NCI-H2227 (cell line): ENCODE results near the gene TRAF7.
A peak's percentile ranks its signal among the peaks of the same experiment; 100 is the strongest.

Experiments
- DNase-seq: peaks from one replicate; lab custom pipeline; 2025; ENCODE audit not compliant: unreplicated experiment; lab: John Stamatoyannopoulos, UW

Gene TRAF7

DNA sequence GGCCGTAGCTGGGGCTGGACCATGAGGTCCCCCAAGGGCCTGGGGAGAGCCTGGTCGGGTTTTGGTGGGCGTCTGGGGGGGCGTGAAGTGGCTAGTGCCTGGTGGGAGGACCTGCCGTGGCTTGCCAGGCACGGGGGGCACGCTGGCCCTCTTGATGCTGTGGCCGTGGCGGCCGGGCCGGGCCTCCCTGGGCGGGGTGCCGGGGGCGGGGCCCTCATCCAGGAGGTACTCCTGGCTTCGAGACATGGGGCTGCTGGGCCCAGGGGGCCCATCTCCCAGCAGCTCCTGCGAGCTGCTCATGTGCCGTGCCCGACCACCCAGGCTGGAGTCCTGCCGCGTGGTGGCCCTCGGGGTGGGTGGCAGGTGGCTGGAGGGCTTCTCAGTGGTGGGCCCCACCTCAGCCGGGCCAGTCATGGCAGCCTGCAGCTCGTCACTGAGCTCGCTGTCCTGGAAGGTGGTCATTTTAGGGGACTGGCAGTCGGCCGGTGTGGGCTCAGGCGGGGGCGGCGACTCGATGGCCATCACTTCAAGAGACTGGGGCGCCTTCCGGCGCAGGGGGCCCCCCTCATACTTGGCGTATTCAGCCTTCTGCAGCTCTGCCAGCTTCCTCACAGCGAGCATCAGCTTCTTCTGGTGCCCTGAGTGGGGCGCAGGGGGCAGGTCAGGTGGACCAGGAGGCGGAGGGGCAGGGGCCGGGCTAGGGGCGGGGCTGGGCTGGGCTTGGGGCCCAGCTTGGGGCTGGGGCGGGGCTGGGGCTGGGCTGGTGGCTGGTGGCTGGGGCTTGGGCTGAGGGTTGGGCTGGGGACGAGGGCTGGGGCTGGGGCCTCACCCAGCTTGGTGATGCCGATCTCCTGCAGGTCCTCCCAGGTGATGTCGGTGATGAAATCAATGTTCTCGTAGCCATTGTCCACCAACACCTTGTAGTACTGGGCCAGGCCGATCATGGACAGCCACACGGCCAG is 25.7 kb downstream of the TRAF7 start:
- no peak for DNase-seq

DNA sequence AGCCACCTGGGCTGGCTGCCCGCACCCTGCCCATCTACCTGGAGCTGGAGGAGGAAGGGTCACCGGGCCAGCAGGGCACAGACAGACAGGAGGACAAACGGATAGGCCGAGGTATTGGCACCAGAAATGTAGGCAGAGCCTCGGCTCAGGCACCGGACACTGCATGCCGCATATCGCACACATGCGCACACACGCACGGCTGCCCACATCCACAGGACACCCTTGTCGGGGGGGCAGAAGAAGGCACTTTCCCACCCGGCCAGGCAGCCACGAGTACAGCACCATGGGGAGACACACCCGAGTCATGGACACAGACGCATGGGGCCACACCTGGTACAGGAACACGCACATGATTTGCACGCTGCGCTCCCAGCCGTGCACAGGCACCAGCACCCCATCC is 26.4 kb downstream of the TRAF7 start:
- no peak for DNase-seq

DNA sequence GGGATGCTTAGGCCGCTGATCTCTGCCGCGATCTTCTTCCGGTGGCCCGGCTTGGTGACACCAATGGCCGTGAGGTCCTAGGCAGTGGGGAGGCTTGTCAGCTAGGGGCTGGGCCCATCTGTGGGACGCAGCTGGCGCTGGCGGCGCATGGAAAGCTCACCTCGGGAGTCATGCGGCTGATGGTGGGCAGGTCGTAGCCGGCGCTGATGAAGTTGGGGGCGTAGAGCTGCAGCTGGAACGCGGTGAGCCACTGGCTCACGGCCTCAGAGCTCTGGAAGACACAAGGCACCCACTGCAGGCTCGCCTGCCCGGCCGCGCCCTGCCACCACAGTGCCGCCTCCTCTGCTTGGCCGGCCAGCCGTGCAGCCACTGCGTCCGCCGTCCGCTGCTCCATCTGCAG is 28.1 kb downstream of the TRAF7 start:
- no peak for DNase-seq

DNA sequence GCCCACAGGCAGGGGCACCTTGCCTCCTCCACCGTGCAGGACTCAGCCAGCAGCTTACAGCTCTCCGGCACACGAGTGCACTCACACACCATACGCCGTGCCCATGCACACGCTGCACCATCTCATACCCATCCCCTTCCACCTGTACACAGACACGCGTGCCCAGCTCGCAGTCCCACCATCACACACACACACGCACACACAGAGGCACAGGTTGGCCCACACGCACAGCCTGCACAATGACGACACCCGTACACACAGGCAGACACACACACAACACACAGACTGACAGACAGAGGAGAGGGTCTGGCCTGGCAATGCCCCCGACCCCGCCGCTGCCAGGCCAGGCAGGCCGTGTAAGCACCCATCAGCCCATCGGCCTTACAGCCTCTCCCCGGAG is 28.8 kb downstream of the TRAF7 start:
- DNase-seq: no peak

DNA sequence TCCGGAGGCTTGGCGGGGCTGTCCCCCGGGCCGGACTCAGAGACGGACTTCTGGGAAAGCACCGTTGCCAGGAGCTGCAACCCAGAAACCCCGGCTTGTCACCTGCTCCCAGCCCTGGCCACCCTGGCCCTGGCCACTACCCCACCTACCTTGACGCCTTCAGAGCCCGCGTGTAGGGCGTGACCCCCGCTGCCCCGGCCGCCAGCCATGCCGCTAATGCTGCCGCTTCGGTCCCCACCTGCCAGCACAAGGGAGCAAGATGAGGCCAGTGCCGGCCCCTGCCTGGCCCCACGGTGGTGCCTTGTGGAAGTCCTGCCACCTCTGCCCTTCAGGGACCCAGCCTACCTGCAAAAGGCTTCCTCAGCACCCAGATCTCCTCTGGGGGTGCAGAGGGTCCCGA is 29.4 kb downstream of the TRAF7 start:
- no peak for DNase-seq

DNA sequence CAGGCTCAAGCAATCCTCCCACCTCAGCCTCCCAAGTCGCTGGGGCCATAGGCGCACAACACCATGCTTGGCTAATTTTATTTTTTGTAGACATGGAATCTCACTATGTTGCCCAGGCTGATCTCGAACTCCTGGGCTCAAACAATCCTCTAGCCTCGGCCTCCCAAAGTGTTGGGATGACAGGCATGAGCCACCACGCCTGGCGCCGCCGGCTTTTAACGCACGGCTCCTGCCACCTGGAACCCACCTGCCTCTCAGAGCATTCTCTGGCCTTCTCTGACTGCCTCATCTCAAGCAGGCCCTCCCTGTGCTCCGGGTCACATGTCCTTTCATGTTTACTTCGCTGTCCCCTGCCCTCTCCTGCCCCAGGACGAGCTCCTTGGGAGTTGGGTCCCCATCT is 30.5 kb downstream of the TRAF7 start:
- DNase-seq: no peak

DNA sequence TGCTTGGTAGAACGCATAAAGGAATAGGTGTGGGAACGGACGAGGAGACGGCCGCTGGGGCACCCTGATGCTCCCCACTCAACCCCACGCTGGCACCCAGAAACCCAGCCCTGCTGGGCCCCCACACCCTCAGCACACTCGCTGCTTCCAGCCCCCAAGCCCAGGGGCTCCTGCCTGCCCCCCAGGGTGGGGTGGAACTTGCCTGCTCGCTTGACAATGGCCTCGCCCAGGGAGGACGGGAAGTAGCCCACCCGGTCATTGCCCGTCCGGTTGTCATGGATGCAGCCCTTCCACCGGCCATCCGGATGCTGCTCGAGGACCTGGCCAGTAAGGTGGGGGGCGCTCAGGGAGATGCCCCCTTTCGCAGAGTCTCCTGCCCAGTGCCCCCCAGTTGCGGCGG is 30.9 kb downstream of the TRAF7 start:
- DNase-seq: no peak

DNA sequence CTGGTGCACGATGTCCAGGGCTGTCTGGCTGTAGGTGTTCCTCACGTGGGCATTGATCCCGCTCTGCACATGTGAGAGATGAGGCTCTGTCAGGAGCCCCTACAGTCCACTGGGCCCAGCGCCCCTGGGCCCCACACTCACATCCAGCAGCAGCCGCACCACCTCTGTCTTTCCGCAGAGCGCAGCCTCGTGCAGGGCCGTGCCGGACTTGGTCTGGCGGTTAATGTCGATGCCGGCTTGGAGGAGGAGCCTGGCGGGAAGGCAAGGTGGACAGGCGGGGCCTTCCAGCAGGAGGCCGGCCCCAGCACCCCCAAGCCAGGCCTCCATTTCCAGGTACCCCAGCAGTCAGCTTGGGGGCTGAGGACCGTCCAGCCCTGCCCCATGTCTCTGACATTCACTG is 31.6 kb downstream of the TRAF7 start:
- no peak for DNase-seq

DNA sequence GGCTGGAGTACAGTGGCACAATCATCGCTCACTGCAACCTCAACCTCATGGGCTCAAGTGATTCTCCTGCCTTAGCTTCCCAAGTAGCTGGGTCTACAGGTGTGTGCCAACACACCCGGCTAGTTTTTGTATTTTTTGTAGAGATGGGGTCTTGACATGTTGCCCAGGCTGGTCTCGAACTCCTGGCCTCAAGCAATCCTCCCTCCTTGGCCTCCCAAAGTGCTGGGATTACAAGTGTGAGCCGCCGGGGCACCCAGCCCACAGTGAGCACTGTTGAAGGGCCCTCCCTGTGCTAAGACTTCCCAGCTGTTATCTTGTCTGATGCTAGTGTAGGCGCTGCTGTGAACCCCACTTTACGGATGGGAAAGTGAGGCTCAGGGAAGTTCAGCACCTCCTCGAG is 32.8 kb downstream of the TRAF7 start:
- no peak for DNase-seq

DNA sequence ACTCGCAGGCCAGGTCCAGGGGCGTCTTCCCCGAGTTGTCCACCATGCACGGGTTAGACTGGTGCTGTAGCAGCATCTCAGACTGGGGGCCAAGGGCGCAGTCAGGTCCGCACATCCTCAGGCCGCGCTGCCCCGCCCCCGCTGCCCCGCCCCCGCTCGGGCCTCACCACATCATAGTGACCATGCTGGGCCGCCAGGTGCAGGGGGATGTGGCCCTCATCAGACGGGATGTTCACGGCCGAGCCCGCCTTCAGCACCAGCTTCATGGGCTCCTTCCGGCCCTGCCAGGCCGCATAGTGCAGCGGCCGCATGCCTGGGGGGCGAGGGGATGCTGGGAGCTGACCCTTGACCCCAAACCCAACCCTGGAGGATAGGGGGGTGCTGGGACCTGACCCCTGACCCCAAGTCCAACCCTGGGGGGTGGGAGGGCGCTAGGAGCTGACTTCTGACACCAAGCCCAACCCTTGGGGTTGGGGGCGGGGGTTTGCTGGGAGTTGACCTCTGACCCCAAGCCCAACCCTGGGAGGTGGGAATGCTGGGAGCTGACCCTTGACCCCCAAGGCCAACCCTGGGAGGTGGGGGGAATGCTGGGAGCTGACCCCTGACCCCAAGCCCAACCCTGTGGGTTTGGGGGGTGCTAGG is 33.8 kb downstream of the TRAF7 start:
- no peak for DNase-seq

DNA sequence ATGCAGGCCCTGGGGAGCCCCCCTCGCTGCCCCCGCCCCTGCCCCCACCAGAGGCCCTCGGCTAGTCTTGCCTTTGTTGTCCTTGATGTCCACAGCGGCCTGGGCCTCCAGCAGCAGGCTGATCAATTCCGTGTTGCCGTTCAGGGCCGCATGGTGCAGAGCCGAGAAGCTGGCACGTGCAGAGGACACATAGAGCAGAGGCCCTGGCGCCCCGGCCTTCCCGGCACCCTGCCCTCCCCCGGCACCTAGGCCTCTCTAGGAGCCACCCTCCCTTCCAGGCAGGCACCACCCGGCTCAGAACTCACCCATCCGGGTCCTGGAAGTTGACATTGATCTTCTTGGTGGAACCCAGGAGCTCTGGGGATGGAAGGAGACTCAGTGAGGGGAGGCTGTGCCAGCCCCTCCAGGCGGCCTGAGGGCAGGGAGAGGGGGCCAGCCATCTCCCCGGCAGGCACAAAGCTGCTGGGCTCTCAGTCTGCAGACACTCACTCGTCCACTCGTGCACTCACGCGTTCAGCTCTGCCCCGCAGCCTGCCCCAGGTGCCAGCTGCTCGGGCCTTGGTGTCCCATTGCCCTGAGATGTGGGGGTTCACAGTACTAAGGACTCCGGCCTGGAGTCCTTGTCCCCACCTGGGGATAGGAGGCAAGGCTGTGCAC is 34.5 kb downstream of the TRAF7 start:
- no peak for DNase-seq

DNA sequence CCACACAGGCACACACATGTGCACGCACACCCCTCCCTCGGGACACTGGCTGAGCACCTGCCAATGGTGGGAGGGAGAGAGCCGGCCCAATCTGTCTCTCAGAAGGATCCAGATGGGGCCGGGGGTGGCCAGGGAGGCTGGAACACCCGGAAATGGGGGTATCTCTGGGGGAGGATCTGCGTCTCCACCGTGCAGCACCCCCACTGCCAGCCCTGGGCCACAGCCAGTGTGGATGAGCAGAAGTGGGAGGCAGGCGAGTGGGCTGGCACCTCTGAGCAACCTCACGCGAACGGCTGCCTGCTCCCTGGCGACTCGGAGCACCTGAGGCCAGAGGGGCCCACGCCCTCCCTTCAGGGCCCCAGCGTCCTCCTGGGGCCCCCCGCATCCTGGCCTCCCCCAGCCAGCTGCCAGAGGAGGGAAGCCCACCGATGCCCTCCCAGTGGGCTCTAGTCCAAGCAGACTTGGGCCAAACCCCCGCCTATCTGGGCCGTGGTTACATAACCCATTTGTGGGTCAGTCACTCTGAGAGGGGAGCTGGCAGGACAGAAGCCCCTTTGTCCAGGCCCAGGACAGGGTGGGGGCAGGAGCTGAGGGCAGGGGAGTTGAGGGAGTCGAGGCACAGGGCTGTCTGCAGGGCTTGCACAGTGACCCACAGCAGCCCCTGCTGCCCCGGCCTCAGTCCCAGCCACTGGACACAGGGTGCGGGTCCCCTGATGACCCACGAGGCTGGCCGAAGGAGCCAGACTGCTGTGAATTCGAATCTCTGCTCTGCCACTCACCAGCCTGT is 35.3 kb downstream of the TRAF7 start:
- no peak for DNase-seq

DNA sequence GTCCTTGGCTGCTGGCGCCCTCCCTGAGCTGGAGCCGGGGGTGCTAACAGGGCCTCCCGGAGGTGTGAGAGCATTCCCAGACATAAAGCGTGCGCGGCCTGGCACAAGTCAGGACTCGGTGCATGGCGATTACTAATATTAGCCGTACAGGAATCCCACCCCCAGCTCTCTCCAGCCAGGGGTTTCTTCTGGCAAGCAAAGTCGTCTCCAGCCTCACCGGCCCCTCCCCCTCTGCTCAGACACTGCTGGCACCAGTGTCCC is 35.8 kb downstream of the TRAF7 start:
- no peak for DNase-seq

DNA sequence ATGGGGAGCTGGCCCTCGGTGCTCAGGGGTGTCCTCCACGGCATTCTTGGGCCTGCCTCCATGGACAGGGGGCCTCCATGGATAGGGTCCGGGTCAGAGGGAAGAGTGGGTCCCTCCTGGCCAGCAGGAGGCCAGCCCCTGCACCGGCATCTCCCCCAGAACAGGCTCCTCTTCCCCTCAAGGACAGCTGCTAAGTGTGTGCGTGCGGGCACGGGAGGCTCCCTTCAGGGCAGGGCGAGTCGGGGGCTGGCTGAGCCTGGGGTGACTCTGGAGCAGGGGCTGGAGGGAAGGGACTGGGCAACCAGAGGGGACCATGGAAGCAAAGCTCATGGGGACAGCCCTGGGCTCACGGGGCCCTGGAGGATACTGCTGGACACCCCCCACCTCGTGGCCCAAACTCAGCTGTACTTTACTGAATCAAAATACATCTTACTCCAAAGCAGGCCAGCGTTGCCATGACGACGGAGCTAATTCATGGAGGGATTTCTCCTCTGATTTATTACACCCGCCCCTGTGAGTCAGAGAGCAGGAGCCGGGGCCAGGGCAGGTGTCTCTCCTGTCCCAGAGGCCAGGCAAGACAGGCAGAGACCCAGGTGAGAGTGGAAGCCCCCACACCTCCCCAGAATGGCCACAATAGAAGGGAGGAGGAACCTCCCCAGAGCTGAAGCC is 38.7 kb downstream of the TRAF7 start:
- DNase-seq: peak; percentile 85

DNA sequence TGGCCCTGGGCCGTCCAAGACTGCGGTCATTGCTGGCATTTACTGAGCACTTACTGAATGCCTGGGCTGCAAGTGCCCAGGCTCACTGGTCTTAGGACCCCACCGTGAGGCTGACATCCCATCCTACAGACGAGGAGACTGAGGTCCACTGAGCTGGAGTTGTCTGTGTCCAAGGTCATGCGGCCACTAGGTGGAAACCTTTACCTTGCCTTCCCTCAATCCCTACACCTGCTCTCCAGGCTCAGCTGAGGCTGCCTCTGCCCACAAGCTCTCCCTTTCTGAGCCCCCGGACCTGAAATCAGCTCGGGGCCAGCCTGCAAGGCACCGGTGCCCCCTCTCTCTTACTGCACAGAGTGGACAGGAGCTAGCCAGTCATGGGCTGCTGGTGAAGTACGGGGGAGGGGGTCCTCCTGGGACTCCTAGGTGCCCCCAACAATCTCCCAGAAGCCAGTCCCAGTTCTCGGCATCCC is 39.3 kb downstream of the TRAF7 start:
- DNase-seq: peak; percentile 31

DNA sequence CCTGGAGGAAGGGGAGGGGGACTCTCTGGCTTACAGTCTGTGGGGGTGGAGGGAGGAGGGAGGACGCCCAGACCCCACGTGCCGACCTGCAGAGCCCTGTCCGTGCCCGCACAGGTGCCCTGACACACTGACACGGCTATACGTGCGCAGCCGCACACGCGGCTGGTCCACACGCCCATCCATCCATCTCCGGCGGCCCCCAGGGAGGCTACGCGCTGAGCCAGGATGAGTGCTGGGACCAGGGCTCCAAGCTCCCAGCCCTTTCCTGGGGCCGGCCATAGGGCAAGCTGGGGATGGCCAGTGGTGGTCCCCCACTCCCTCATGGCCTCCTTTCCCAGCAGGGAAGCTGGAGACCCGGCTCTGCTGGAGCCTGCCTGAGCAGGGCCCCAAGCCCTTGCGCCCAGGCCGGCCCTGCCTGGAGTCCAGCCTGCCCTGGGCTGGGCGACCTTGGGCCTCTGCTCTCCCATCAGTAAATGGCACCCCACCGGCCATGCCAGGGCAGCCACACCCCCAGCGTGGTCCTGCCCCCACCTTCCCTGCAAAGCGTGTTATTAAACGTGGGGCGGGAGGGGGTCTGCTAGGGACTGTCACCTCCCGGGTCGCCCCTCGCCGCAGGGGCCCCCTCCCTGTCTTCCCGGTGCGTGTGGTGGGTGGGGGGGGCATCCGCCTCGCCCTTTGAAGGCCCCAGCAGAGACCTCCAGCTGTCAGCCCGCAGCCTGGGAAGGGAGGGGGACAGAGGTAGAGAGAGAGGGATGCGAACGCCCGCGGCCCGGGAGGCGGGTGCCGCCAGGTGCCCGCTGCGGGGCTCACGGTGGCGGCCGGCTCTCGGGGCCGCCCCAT is 40.0 kb downstream of the TRAF7 start:
- DNase-seq: no peak

DNA sequence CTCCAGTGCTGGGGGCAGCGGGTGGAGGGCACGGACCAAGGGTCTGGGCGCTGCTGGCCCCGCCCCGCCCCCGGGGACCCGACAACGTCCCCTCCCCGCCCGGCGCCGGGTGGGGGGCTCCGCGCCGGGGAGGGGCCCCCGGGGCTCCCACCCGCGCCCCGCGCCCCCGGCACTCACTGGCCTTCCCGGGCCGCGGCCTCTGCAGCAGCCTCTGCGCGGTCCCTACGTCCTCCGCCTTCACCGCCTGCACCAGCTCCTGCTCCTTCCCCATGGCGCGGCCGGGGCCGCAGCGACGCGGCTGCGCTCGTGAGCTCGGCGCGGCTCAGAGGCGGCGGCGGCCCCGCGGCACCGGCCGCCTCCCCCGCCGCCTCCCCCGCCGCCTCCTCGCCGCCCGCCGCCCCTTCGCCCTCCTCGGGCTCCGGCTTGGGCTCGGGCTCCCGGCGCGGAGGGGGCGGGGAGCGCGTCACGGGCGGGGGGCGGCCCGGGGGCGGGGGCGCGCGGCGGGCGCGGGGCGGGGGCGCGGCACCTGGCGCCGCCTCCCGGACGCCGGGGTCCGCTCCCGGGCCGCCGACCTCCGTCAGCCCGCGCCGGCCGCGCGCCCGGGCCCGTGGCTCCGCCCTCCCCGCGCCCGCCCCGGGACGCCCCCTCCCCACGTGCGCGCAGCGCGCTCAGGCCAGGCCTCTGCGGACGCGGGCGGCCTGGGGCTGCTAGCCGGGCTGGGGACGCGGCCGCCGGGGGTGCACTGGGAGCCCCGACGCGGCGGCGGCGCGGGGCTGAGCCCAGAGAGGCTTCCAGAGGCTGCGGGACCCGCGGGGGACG is 40.8 kb downstream of the TRAF7 start, which contains the start of gene CASKIN1:
Gene CASKIN1, minus strand, starts transcription at position 444 of the 819 bp plus-strand sequence. Its CDS starts 173 bp downstream, at position 271.
- DNase-seq: peak; percentile 56

DNA sequence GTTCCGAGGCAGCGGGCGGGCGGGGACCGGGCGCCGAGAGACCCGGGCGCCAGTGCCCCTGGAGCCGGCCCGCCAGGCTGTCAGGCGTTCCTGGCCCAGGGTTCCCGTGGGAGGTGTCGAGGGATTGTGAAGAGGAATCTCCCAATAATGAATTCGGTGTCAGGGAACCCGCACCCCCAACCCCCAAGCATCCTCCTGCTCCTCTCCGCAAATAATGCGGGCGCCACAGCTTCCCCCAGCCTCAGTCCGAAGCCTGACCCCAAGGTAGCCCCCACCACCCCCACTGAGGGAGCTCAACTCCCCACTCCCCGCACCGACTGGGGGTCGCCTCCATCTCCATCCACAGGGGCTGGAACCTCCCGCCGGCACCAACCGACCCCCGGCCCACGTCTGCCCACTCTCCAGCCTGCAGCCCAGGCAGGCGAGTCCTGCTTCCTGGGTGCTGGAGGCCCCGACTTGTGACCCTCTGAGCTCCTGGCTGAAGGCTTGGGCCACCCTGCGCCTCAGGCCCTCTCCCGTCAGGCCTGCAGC is 41.5 kb downstream of the TRAF7 start:
- DNase-seq: no peak

DNA sequence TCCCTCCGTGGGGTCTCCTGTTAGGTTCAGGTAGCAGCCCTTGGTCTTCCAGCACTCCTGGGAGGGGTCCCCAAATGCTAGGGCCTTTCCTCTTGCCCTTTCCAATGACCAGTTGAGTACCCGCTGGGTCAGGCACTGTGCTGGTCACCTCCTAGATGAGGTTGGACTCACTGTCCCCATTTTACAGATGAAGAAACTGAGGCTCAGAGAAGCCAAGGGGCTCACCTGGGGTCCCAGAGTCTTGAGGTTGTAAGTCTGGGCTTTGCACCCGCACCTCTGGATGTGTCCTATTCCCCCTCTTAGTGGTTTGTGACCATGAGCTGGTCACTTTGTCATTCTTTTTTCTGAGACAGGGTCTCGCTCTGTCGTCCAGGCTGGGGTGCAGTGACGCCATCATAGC is 42.2 kb downstream of the TRAF7 start:
- DNase-seq: no peak
